Stimulated activated CD4-positive, alpha-beta T cell treated with anti-CD3 and anti-CD28 coated beads, Interleukin-1b, Interleukin-23, amount 100 ng/mL, for 4 hours (primary cell): ENCODE data around the gene AFDN.

Experiments used
- DNase-seq, 2 donors: peaks; one replicate each; pipeline ENCODE4 v3.0.0-alpha.2; 2020; ENCODE audit warnings: low read depth in 2 of 2

The AFDN gene, protein sequence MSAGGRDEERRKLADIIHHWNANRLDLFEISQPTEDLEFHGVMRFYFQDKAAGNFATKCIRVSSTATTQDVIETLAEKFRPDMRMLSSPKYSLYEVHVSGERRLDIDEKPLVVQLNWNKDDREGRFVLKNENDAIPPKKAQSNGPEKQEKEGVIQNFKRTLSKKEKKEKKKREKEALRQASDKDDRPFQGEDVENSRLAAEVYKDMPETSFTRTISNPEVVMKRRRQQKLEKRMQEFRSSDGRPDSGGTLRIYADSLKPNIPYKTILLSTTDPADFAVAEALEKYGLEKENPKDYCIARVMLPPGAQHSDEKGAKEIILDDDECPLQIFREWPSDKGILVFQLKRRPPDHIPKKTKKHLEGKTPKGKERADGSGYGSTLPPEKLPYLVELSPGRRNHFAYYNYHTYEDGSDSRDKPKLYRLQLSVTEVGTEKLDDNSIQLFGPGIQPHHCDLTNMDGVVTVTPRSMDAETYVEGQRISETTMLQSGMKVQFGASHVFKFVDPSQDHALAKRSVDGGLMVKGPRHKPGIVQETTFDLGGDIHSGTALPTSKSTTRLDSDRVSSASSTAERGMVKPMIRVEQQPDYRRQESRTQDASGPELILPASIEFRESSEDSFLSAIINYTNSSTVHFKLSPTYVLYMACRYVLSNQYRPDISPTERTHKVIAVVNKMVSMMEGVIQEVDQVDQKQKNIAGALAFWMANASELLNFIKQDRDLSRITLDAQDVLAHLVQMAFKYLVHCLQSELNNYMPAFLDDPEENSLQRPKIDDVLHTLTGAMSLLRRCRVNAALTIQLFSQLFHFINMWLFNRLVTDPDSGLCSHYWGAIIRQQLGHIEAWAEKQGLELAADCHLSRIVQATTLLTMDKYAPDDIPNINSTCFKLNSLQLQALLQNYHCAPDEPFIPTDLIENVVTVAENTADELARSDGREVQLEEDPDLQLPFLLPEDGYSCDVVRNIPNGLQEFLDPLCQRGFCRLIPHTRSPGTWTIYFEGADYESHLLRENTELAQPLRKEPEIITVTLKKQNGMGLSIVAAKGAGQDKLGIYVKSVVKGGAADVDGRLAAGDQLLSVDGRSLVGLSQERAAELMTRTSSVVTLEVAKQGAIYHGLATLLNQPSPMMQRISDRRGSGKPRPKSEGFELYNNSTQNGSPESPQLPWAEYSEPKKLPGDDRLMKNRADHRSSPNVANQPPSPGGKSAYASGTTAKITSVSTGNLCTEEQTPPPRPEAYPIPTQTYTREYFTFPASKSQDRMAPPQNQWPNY (N-terminal part only)

DNA sequence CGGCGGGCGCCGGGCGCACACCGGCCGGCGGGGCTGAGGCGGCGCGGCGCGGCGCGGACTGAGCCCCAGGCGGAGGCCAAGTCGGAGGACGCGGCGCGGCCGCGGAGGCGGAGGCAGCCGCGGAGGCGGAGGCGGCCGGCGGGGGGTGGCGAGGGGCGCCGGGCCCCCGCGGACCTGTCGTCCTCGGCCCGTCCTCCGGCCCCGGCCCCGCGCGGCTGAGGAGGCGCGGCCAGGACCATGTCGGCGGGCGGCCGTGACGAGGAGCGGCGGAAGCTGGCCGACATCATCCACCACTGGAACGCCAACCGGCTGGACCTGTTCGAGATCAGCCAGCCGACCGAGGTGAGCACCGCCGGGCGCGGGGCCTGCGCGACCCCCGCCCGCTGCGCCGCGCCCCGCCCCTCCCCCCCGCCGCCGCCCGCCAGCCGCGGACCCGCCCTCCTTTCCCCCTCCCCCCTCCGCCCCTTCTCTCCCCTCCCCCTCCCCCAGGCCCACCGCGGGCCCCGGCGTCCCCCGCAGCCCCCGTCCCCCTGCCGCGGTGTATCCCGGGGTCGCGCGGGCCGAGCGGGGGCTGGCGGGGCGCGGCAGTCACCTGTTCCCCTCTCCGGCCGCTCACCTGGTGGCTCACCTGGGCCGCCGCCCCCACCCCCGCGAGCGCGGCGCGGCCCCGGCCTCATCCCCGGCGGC lies at the start of gene AFDN:
Gene AFDN, plus strand, starts transcription at position 16 of the 687 bp plus-strand sequence. Its CDS starts 222 bp downstream, at position 238.
- no peak for DNase-seq

DNA sequence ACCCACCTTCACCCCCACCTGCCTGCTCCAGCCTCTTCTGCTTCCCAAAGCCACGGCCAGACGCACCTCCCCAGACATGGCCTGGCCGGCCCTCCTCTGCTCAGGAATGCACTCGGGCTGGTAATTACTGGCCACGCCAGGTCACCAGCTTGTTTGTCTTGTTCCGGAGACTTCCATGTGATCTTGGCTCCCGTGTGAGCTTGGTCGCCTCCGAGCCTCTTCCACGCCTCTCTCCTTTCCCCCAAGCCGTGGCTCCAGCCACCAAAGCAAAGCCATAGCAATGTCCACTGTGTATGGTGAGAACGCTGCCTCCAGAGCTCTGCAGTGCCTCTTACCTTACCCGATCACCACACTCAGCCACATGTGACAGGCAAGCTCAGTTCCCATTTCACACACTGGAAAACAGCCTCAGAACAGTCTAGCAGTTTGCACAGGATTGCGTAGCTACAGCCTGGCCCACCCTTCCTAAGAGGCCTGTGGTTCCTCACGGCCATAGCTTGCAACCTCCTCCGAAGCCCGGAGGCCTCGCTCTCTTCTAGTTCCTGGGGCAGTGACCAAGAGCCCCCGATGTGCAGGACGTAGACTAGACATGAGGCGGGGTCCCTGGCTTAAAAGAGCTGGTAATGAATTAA lies 48.1 kb upstream of the AFDN start:
- no peak for DNase-seq

DNA sequence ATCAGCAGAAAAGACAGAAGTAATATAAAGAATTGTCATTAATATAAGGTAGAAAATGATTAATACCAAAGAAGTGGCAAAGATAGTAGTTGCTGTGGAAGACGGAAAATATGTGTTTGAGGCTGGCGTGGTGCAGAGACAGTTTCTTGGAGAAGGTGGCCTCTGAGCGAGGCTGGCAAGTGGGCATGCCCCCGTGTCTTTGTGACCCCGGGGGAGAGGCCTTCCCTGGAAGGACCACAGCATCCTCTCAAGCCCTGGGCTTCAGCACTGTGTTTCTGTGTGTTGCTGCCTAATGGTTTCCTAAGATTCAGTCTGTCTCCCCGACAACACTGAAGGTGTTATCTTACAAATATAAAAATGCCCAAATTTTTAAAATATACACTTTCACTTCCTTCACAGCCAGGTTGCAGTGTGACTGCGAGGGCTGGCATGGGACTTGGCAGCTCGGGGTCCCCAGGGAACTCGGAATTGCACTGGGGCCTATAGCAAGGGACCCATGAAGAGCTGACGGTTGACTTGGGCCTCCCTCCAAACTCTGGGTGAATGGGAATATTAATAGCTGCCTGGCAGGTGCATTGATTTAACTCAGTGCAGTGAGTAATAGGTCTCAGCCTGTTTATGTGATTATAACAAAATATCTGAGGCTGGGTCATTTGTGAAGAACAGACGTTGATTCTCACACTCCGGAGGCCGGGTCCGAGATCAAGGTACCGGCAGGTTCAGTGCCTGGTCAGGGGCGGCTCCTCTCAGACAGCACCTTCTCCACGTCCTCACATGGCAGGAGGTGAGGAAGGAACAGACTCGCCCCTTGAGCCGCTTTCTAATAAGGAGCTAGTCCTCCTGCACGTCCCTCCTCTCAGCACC lies 47.4 kb upstream of the AFDN start:
- DNase-seq, result no peak

DNA sequence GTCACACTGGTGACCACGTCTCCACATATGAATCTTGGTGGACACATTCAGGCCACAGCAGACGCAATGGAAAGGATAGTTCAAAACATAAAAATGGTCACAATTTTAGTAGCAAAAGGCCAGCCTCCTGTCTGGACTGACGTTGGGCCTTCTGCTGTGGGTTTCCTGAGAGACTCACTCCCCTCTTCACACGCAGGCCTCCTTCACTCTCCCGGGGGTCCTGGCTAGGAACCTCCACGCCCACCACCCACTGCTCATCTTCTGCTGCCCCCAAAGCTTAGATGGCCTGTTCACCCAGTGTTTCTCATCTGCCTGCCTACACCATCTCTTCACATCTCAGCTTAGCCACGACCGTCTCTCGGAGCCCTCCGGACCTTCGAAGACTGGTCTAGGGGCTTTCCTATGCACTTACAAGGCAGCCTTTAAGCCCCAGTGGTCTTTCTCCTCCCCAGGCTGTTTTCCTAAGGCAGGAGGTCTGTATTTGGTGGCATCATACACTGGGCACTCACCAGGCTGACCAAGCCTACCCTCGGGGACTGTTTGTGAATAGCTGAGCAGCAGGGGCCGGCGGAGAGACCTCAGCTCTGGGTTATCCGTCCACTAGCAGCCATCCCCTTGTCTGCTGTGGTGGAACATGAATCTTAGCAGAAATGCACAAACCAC lies 46.6 kb upstream of the AFDN start:
- no peak for DNase-seq

DNA sequence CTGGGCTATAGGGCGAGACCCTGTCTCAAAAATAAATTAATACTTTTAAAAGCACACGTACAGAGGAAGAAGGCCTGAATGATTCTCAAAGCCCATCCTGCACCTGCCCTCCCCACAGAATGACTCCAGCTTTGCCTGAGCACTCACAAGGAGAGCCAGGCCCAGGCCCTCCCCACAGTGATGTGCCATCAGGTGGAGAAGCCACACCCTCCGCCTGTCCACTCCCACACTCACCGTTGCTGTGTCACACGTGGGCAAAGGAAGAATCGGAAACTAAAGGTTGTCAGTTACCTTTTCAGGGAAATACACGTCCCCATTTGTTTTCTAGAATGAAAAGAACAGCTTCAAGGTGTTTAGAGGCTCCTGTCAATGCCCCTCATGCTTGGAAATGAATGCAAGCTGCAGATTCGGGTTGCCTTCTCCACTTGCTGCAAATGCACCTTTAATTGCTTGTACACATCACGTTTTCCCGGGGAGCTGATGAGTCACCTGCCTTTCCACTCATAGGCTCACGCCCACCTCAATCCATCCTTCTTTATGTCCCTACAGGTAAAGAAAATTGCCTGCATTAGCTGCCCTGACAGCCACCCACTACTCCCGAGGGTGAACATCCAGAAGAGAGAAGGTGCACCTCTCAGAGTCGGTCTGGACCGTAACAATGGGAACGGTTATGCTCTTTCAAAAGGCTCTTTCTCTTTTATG lies 45.5 kb upstream of the AFDN start:
- DNase-seq, result no peak

DNA sequence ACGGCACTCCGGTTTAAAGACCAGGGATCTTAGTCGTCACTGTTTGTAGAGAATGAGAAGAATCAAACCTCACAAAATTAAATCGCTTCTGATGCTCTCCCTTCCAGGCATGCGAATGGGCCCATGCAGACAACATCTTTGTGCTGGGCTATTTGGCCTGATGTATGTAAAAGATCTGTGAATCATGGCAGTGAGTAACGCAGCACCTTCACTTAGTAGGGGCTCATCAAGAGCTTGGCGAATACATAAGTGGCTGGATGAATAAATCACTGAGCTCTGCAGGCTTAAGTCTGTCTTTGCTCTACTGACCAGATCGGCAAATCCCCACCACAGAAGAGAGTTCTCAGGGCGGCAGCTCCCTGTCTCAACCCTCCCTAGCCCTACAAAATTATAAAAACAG lies 44.8 kb upstream of the AFDN start:
- no peak for DNase-seq

DNA sequence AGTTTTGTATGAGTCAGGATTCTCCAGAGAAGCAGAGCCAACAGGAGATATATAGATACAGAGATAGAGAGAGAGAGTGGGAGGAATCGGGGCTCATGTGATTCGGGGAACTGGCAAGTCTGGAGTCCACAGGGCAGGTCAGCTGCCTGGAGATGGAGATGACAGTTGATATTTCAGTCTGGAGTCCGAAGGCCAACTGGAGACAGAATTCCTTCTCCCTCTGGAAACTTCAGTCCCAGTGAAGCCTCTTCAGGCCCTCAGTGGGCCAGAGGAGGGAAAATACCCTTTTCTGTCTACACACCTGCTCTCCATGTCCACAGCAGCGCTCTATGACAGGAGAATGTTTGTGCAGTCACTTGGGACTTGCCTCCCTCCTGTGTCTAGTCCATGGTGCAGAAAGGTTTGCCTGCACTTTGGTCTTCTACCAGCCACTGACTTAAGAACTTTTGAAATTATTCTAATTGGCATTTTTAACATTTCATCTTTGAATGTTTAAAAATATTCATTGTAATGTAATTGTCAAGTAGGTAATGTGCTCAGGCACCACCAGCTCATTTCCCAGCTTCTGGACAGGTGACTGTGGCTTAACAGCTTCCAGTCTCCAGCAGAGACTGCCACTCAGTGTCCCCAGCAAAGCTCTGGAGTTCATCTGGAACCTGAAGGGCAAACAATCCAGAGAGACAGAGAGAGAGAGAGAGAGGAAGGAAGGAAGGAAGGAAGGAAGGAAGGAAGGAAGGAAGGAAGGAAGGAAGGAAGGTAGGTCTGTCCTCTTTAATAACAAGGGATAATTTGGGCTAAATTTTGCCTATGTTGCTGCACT lies 43.8 kb upstream of the AFDN start:
- DNase-seq, result no peak

DNA sequence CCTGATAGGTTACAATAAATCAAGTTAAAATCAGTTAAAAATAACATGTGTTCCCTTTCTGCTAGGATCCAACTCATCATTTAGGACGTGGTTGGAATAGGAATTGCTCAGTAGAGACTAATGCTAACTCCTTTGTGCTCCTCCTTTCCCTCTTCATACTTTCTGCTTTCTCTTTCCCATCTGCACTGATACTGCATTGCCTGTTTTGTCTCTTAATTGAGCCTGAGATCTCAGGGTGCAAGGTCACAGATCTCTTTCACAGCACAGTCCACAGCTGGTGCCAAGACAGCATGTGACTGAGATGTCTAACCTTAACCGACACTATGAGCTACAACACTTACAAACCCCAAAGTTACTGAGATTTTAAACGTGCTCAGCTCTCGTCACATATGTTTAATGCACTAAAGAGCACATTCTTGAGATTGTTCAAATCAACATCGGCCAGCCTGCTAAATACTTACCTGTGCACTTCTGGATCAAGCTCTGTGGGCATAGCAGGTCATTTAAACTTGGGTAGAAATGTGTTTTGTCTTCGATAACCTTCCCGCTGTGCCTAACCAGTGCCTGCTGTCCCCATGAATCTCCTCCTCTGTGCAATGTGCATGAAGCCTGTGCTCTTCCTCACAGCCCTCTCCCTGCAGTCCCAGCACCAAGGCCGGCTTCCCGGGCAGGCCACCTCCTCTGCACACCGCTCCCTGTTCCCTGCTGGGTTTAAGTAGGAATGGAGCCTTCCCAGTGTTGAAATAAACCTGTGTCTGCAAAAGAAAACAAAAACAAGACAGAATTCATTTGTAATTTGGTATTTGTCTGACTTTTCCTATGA lies 39.6 kb upstream of the AFDN start:
- no peak for DNase-seq

DNA sequence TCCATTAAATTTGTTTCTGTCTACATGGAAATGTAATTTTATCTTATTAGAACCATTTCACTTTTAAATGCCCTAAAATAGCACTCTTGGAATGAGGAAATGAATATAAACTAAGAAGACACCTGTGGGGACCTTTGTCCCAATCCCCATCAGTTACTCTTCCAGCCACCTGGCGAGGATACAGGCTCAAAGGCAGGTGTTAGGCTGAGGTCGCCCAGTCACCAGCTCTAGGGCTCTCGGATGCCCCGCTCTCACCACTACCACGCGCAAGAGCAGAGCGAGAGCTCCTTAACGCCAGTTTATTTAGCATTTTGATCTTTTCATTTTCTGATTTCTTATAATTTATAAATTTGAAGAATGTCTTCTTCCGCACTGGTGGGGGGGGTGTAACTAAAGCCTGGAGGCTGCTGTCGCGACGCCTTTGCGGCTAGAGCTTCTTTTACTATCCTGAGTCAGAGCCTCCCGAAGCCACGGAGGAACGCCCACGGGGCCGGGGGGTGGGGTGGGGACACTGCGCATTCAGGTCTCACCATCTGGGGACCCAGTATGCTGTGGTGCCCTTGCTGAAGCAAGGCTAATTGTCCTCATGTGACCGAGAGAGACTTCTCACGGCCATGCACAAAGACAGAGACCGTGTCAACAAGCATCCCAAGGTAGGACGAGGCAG lies 38.7 kb upstream of the AFDN start:
- DNase-seq, result no peak

DNA sequence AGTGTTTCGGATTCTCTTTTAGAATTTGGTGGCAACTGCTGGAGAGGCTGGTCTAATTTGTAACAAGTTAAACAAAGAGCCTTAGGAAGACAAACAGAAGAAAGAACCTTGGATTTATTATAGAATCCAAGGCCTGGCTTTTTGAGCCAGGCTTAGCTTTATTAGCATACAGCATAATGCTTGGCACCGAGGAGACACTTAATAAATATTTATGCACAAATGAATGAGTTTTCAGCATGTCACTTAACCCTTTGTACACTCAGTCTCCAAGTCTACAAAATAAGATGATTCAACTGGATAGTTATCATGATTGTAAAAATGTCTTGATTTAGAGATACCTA lies 38.2 kb upstream of the AFDN start:
- DNase-seq, result no peak

DNA sequence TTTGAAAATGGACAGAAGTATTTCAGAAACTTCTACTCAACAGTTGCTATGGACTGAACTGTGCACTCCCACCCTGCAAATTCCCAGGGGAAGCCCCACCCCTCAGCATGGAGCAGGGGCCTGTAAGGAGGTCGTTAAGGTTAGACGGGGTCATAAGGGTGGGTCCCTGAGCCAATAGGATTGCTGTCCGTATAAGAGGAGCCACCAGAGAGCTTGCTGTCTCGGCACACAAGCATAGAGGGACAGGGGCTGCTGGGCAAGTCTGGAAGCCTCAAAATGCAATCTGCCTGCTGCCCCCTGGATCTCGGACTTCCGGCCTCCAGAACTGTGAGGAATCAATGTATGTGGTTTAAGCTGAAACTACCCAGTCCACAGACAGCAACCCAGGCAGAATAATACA lies 37.4 kb upstream of the AFDN start:
- DNase-seq, result no peak

DNA sequence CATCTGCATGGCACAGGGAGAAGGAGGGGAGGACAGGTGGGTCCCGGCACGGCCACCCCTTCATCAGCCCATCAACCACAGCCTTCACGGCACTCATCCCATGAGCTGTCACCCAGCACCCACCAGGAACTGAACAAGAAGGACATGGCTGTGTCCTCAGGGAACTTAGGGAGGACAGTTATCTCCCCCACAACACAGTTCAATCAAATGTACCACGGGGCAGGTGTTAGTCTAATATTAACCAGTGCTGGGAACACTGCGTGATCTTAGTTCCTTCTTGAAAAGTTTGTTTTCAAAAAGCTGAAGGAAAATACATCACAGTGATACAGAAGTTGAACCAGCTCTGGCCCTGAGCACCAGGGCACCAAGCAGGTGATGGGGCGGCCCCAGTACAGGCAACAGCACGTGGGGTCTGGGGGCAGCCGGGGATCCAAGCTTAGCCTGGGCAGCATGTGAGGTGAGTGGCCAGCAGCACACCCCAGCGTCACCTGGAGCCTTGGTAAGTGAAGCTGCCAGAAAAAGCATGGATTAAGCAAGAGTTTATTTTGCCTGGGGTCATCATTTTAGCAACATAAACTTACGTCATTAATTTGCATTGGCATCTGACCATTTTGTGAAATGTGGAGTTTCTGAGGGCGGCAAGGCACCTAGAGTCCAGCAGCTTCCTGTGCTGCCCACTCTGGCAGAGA lies 35.5 kb upstream of the AFDN start:
- no peak for DNase-seq

DNA sequence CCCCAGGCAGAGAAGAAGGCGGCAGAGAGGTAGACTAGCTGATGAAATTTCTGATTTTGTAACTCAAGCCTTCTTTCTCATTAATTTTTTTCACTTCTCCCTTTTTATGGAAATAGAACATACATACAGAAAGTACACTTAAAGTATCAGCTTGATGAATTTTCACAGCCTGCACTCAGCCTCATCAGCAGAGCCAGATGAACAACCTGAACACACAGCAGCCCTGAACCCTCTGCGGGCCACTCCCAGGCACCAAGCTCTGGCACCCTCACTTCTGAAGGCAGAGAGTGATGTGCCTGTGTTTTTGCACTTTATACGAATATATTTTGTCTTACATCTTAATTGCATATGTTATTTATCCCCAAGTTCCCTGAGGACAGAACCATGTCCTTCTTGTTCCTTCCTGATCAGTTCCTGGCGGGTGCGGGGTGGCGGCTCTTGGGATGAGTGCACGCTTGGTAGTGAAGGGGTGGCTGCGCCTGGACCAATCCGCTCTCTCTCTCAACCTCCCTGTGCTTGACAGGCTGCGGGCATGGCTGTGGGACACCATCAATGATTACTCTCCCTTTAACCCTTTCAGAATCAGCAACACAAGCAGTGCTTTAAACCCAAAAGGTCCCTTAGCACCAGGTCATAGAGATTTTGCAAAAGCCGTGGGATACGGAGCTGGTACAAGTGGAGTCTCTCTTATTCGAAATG lies 34.8 kb upstream of the AFDN start:
- DNase-seq, result no peak

DNA sequence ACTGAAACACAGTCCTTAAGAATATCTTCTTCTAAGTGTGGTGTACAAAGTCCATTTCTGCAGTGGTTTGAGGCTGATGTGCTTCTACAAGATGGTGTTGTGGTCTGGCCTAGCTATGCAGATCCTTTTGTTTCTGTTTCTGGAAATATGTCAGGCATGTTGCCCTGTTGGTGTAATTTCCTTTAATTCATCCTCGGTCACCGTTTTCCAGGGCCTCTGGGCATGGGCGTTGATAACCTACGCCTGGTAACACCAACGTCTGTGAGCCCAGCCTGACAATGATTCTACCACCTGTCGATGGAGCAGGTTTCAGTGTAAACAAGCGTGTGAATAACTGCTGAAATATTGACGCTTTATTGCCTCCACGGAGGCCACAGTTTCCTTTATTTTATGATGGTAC lies 33.3 kb upstream of the AFDN start:
- DNase-seq, result no peak
